ENCODE data around the gene EDAR.

DNA sequence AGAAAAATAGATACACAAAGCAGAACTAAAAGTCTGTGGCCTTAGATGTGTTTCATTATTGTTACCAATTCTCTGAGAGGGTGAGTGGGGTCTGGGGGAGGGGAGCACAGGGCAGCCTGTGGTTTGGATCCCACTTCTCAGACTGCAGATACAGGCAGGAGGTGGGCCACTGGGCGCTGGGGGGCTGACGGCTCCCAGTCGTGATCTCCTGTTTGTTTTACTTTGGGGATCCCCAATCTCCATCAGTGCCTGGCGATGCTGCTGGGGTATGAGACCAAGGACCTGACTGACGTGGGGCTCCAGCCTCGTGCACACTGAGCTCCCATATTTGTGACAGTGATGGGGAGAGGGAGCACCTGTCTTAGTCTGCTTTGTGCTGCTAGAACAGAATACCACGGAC, 54.9 kb downstream of the EDAR start:
- TF ChIP-seq TEAD4 (IDR thresholded peaks at IDR 0.05; ENCODE audit: low read depth, low read length) = no peak
- TF ChIP-seq TCF12 (IDR thresholded peaks at IDR 0.05; ENCODE audit: low read depth, low read length) = no peak
- TF ChIP-seq, protein P1, sequence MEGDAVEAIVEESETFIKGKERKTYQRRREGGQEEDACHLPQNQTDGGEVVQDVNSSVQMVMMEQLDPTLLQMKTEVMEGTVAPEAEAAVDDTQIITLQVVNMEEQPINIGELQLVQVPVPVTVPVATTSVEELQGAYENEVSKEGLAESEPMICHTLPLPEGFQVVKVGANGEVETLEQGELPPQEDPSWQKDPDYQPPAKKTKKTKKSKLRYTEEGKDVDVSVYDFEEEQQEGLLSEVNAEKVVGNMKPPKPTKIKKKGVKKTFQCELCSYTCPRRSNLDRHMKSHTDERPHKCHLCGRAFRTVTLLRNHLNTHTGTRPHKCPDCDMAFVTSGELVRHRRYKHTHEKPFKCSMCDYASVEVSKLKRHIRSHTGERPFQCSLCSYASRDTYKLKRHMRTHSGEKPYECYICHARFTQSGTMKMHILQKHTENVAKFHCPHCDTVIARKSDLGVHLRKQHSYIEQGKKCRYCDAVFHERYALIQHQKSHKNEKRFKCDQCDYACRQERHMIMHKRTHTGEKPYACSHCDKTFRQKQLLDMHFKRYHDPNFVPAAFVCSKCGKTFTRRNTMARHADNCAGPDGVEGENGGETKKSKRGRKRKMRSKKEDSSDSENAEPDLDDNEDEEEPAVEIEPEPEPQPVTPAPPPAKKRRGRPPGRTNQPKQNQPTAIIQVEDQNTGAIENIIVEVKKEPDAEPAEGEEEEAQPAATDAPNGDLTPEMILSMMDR (IDR thresholded peaks at IDR 0.05; ENCODE audit: control extremely low read depth in 1 of 3, insufficient read depth in 1 of 3, low read depth in 1 of 3, low read length in 3 of 3) = no peak
- TF ChIP-seq RAD21 (IDR thresholded peaks at IDR 0.05 in 1 of 2, conservative IDR thresholded peaks at IDR 0.05 in 1 of 2; ENCODE audit: low read depth in 2 of 2, low read length in 2 of 2) = no peak
- no peak for TF ChIP-seq POLR2A (IDR thresholded peaks at IDR 0.05; ENCODE audit: control extremely low read depth in 1 of 2, low read depth in 2 of 2, low read length in 2 of 2)
- TF ChIP-seq FOSL1 (IDR thresholded peaks at IDR 0.05; ENCODE audit: insufficient read depth, low read depth, low read length) = no peak
- no peak for TF ChIP-seq EZH2 (IDR thresholded peaks at IDR 0.05; ENCODE audit: low read depth, low read length, severe bottlenecking)
- TF ChIP-seq CREB1 (IDR thresholded peaks at IDR 0.05) = no peak
- TF ChIP-seq, protein P2, sequence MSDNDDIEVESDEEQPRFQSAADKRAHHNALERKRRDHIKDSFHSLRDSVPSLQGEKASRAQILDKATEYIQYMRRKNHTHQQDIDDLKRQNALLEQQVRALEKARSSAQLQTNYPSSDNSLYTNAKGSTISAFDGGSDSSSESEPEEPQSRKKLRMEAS (IDR thresholded peaks at IDR 0.05) = no peak

Measured in H1 (cell line).